Activated T-cell treated with anti-CD3 and anti-CD28 coated beads for 1 hour (primary cell): ENCODE measurements around the gene ZFP36L1.

Source experiments
- DNase-seq: peaks from one replicate; pipeline ENCODE4 v3.0.0-alpha.2; 2020; ENCODE audit warnings: low read depth

The ZFP36L1 gene, protein sequence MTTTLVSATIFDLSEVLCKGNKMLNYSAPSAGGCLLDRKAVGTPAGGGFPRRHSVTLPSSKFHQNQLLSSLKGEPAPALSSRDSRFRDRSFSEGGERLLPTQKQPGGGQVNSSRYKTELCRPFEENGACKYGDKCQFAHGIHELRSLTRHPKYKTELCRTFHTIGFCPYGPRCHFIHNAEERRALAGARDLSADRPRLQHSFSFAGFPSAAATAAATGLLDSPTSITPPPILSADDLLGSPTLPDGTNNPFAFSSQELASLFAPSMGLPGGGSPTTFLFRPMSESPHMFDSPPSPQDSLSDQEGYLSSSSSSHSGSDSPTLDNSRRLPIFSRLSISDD

DNA sequence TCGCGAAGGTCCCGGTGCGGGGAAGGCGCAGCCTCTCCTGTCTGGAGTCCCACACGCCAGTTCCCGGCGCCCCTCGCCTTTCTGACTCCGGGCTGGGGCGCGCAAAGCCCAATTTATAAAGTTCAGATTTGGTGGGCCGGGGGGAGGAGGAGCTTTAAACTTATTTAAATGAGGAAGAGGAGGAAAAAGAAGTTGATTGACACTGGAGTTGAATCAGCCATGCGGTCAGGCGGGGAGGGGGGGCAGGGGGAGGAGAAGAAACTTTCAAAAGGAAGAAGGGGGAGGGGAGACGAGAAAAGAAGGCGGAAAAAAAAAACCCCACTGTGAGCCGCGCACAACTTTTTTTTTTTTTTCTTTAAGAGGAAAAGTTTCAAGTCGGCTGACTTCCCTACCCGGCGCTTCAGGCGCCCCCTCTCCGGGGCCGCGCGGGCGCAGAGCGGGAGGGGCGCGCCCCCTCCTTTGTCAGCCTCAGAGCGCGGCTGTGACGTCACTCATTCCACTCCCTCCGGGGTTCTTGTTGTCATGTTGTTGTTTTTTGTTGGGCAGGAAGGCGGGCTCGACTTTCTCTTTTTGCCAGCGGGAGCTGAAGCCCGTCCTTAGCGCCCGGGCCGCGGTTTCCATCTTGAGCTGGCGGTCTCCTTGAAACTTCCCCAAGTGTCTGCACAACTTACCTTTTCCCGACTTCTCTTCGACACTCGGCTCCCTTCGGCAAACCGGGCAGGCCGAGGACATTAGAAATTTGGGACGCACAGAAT is at the start of gene ZFP36L1:
Gene ZFP36L1, minus strand, starts transcription at position 89 of the 755 bp plus-strand sequence. CDS start 129 bp downstream, outside the sequence.
- peak; percentile 90 for DNase-seq

DNA sequence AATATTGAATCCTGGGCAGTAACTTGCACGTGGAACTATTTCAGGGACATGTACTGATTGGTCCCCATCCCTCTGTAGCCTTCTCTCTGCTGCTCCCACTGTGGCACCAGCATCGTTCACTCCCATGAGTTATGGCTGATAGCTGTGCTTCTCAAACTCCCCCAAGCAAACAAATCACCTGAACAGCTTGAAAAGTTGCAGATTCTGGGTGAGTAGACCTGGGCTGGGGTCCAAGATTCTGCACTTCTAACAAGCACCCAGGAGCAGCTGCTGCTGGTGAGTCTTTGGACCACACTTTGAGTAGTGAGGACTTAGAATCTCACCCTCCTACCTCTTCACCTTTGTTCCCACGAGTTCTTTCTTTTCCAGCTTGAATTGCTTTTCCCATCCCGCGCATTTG is 49.4 kb upstream of the ZFP36L1 start:
- no peak for DNase-seq

DNA sequence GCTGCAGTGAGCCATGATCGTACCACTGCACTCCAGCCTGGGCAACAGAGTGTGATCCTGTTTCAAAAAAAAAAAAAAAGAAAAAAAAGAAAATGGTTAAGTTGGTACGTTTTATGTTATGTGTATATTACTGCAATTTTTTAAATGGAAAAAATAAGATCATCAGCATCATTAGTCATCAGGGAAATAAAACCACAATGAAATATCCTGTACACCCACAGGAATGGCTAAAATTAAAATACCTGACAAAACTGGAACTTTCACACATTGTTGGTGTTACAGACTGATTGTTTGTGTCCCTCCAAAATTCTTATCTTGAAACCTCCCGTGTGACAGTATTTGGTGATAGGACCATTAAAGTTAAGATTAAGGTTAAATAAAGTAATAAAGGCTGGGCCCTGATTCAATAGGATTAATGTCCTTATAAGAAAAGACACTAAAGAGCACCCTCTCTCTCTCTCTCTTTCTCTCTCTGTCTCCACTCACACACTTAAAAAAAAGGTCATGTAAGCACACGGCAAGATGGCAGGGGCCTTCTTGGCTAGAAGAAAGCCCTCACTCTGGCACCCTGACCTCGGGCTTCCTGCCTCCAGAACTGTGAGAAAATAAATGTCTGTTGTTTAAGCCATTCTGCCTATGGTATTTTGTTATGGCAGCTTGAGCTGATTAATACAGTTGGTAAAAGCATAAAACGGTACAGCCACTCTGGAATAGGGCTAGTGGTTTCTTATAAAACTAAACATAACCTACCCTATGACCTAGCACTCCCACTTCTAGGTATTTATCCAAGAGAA is 48.3 kb upstream of the ZFP36L1 start:
- no peak for DNase-seq

DNA sequence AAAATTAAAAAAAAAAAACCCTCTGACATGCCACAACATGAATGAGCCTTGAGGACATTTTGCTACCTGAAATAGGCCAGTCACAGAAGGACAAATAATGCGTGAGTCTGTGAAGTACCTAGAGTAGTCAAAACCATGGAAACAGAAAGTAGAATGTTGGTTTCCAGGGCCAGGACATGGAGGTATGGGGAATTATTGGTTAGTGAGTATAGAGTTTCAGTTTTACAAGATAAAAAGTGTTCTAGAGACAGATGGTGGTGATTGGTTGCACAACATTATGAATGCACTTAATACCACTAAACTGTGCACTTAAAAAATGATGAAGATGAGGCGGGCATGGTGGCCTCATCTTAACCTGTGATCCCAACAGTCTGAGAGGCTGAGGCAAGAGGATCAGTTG is 47.6 kb upstream of the ZFP36L1 start:
- no peak for DNase-seq

DNA sequence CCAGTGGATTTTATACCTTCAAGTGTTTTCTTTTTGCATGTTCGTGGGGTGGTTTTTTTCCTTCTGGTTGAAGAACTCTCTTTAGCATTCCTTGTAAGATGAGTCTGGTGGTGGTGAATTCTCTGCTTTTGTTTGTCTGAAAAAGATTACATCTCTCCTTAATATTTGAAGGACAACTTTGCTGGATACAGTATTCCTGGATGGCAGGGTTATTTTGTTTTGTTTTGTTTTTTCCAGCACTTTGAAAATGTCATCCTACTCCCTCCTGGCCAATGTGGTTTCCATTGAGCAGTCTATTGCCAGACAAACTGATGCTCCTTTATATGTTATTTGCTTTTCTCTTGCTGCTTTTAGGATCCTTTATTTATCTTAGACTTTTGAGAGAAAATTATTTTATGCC is 43.2 kb upstream of the ZFP36L1 start:
- DNase-seq = no peak

DNA sequence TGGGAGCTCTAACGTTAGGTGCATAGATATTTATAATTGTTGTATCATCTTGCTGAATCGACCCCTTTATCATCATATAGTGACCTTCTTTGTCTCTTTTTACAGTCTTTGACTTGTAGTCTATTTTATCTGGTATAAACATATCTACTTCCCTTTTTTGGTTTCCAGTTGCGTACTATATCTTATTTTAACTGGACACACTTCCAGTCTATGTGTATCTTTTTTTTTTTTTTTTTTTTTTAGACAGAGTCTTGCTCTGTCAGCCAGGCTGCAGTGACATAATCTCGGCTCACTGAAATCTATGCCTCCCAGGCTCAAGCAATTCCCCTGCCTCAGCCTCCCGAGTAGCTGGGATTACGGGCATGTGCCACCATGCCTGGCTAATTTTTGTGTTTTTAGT is 41.9 kb upstream of the ZFP36L1 start:
- DNase-seq = no peak

DNA sequence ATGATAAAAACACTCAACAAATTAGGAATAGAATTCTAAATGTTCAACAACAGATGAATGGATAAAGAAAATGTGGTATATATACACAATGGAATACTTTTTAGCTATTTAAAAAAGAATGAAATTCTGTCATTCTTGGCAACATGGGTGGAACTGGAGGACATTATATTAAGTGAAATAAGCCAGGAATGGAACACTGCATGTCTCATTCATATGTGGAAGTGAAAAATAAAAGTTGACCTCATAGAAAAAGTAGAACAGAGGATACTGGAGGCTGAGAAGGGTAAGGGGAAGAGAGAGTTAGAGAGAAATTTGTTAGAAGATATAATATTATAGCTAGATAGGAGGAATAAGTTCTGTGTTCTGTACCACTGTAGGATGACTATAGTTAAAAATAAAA is 35.8 kb upstream of the ZFP36L1 start:
- DNase-seq = no peak

DNA sequence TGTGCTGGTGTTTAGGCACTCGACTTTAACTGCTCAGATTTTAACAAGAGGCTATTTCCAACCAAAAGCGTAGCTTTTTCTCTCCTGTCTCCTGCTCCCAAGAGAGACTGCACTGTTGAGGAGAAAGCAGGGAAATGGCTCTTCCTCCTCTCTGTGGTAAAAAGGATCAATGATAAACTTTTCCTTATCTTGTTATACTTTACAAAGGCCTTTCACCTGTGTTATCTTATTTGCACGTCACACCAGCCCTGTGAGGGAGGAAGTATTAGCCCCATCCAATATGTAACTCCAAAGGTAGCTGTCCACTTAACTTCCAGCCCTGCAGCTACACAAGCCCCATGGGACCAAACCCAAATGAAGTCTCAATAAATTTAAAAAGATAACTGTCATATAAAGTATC is 32.9 kb upstream of the ZFP36L1 start:
- DNase-seq = no peak

DNA sequence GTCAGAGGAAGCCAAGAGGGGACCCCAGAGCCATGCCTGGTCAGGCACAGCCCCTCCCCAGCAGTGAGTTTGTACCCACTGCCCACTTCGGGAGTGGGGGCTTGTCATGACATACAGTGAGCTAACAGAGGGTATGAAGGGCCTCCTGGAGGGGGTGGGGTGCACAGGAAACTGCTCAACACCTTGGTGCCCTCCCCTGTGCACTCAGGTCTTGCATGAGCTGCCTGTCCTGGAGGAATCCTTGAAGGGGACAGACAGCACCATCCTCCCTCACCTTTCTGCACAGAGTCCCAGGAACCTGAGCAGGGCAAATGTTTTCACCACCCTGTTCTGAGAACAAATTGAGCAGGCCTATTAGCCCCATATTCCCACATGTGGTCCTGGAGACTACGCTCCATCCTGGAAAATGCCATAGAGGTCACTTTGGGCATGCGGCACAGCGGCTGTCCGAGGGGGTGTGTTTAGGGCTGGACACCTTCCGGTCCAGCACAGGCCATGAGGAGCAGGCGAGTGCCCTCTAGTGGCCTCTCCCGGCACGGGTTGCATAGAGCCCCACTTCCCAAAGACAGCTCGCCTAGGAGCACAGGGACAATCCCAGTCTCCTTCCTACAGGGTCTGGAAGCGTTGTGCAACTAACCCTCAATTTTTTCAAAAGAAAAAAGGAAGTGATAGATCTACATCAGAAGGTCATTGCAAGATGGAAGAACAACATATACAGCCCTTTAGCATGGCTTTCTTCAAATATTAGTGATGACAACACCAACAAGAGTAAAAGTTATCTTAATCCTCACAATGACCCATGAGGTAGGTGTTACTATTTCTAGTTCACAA is 31.9 kb upstream of the ZFP36L1 start:
- no peak for DNase-seq

DNA sequence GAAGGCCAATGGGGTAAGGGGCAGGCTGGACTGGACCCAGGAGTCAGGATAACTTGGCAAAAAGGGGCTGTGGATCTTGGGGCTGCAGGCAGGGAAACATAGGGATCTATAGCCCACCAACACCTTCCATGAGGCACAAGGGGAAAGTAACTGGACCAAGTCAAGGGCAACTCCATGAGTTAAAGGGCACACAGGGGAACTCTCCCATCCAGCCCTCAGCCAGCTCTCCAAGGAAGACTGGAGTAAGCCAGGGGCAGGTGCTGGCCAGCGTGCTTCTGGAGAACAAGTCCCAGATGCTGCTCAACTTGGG is 31.3 kb upstream of the ZFP36L1 start:
- no peak for DNase-seq

DNA sequence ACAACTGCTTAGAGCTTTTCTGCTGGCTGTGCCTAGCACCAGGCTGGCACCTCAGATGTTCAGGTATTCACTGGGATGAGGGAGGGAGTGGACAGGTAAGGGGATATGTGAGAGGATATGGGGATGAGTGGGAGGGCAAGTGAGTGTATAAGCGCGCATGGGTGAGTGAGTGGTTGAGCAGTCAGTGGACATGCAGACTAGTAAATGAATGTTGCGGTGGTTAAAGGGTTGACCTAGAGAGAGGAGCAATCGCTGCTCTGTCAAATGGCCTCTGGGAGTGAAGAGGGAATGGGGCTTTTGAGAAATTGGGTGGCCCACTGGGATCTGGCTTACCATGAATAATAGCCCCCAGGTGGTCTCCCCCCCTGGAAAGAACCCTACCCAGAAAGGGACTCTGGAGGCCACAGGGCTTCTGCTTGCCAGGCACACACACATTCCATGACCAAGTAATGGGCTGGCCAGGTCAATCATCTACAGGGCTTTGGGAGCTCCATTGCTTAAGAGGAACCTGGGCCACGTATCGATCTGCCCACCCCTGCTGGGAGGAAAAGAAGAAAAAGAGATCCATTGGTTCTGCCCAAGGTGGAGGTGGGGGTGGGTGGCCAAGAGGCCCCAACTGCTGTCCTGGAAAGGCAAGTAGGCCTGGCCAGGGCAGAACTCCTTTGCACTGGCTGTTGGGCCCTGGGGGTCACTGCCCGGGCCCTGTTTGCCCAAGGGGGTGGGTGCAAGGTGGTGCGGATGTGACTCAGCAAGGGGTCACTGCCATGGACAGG is 30.8 kb upstream of the ZFP36L1 start:
- no peak for DNase-seq

DNA sequence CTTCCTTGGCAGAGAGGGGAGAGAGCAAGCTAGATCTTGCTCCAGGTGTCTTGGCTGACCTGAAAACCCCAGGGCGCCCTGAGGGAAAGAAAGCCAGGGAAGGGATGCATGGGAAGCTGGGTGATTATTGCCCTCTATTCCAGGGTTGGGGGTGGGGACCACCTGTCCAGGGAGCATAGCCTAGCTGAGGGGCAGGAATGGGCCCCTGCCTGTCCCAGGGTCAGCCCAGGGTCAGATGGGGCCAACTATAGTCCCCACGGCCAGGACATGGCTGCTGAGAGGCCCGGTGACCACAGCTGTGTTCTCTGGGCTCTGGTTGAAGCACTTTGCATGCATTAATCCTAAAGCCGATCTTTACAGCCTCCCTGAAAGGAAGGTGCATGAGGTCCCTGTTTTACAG is 30.1 kb upstream of the ZFP36L1 start:
- DNase-seq = no peak

DNA sequence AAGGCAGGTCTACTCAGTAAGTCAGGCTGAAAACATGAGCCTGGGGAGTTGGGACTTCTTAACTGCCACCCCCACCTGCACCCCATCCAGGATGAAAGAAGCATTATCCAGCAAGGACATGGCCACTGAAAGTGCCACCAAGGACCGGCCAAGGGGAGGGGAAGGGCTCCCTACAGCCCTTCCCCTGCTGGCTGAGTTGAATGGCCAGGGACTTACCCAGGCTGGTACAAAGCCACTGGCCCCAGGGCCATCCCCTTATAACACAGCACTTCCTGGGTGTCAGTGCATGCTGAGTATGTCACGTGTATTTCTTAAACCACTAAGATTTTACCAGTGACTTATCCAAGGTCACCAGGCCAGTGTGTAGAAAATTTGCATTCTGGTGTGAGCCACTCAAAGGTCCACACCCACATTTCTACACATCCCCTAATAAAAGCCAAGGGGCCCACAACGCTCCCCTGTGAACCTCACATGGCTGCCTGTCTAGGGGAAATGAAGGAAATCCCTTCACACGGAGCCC is 29.3 kb upstream of the ZFP36L1 start:
- DNase-seq = no peak

DNA sequence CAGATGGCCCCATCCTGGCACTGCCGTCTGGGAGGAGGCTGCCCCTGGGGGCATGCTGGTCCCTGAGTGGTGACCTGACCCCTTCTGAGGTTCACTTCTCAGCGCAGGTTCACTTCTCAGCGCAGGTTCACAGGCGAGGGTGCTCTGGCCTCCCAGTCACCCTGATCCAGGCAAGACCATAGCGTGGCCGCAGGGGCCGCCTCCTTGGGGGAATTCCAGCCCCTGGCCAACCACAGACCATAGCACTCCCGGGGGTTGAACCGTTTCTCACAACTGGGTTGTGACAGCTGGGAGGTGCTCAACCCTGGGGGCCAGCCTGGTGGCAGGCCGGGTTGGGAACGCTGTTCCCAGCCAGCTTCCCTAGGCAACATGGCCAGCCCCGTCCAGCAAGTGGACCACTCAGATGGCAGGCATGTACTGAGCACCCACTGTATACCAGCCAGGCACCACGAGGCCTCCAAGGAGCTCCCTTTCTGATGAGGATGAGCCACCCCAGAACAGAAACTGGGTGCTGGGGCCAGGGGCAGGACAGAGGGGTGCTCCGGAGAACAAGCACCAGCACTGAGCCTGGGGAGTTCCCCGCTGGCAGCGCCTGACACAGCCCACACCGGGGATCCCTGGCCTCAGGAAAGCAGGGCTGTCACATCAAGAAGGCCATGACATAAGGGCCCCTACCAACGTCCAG is 28.3 kb upstream of the ZFP36L1 start:
- no peak for DNase-seq

DNA sequence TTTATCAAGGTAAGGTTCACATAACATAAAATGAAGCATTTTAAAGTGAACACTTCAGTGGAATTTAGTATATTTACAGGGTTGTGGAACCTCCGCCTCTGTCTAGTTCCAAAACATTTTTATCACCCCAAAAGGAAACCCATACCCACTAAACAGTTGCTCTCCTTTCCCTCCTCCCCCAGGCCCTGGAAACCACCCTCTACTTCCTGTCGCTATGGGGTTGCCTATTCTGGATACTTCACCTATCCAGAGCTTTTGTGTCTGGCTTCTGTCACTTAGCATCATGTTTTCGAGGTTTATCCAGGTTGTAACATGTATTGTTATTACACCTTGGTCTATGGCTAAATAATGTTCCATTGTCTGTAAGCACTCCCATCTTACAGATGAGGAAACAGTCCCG is 27.7 kb upstream of the ZFP36L1 start:
- DNase-seq = no peak

DNA sequence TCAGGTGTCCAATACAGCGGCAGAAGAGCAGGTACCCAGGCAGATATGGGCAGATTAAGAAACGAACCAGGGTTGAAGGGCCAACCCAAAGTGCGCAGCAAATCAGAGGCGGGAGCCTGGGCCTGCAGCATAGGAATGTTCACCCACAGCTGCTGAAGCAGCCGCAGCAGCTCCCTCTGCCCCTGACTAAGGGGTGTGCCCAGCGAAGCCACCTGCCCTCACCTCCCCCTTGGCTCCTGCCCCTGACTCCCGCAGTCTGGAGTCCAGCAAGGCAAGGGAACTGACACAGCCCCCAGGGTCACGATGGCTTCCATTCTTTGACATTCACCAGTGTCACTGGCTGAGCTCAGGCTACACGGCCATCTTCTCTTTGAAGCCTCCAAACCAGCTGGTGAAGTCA is 27.3 kb upstream of the ZFP36L1 start:
- no peak for DNase-seq

DNA sequence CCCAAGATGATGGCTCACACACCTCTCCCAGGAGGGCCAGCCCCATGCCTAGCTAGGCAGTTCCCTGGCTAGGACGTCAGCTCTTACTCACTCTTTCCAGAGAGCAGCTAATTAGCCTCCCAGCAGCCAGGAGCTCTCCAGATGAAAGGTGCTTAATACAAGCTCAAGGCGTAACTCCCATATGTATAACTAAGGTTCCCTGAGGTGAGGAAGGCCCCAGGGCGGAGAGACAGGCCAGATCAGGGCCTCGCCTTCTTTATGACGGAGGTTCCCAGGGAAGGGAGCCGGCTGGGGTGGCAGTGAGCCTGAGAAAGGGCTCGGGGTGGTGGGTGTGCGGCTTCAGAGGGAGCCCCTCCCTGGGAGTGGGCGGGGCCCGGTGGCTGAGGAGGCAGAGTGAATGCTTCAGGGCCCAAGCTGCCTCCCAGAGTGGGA is 26.4 kb upstream of the ZFP36L1 start:
- DNase-seq = no peak

DNA sequence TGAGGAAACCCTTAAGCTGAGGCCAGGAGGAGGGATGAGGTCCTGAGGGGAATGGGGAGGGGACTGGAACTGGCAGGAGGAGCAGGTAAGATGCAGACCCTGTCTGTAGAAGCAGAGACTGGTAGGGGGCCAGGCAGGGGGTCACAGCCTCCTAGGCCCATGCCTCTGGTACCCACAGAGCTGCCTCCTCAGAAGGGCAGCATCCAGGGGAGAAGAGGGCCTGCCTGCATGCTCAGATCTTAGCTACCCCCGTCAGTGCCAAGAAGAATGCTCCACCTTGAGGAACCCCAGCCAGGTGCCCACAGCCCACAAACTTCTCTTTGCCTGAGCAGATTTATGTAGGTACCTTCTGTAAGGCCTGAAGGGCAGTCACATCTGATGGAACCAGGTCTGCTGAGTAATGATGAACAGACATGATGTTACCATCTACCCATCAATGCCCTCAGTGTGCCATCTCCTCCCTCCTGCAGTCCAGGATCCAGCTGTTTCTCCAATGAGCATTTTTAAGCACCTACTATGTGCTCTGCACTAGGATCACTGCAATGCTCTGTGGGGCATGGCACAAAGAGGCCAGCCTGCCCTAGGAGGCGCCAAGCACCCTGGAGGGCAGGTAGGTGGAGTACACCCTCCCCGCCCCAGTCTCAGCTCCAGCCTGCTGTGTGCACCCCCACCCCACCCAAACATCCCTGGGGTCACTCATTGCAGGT is 24.8 kb upstream of the ZFP36L1 start:
- DNase-seq = no peak

DNA sequence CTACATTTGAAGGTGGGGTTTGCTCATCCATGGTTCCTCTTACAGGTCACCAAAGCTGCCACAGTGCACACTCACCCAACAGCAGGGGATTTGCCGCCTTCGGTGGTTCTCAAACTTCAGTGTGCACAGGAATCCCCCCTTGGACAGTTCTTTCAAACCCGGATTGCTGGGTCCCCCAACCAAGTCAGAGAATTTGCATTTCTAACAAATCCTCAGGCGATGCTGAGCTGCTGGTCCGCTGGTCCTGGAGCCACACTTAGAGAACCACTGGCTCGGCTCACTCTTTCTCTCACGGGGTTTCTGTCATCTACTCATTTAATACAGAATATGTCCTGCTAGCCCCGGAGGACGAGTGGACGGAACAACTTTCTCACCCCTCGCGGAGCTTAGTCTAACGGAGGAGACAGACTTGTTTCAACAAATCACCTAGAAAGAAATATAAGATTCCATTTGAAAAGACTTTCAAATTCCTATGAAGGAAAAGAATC is 24.1 kb upstream of the ZFP36L1 start:
- DNase-seq = no peak
